GM12873 (cell line): ENCODE results near the gene HYAL1.

Source experiments
- CTCF ChIP-seq: IDR thresholded peaks from 2 replicates; pipeline ENCODE4 v1.5.1; 2012; ENCODE audit warnings: low read depth, mild to moderate bottlenecking, moderate library complexity, low read length, control low read depth; ENCODE audit not compliant: insufficient read depth; ENCODE audit errors: missing control alignments

HYAL1 gene

GRCh38 chr3:50331364-50331907 is 28.1 kb upstream of the HYAL1 start:
- TF ChIP-seq CTCF: no peak

GRCh38 chr3:50330330-50330729 is 27.0 kb upstream of the HYAL1 start:
- TF ChIP-seq CTCF: no peak

- TF ChIP-seq CTCF: no peak
These were observed 24.7 kb upstream of the HYAL1 start, which contains the start of gene TUSC2 for GRCh38 chr3:50327943-50328691. Gene TUSC2 (minus strand): TSS chr3:50328223. CDS start chr3:50328099, 124 bp downstream.

GRCh38 chr3:50327129-50327528 is 23.8 kb upstream of the HYAL1 start:
- TF ChIP-seq CTCF: no peak

GRCh38 chr3:50326182-50326541 is 22.8 kb upstream of the HYAL1 start:
- TF ChIP-seq CTCF: no peak

GRCh38 chr3:50325497-50326181 is 22.3 kb upstream of the HYAL1 start:
- no peak for TF ChIP-seq CTCF

- TF ChIP-seq CTCF: no peak
These were observed 21.7 kb upstream of the HYAL1 start for GRCh38 chr3:50325113-50325480.
